ENCODE measurements around the gene TRHDE.

TRHDE gene

DNA sequence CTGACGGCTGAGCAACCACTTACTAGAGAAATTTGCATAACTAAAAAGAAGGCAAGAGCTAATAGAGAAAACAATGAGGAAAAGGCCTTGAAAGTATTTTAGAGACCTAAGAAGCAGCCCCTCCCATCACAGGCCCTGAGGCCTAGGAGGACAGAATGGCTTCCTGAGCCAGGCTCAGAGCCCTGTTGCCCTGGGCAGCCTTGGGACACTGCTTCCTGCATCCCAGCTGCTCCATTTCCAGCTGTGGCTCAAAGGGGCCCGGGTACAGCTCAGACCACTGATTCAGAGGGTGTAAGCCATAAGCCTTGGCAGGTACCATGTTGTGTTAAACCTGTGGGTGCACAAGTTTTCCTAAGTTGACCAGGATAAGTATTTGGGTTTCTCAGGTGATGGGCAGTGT is 181.4 kb downstream of the TRHDE start:
- Histone ChIP-seq H3K4me2 (no peak overlapping the region), H3K4me1 (no peaks in the 10 kb centered on the region), H3K9ac (no peak overlapping the region), H4K20me1 (no peaks in the 10 kb centered on the region), H3K36me3 (no peaks in the 10 kb centered on the region), H3K27me3 (no peaks in the 10 kb centered on the region), H3K27ac (no peak overlapping the region), H3K9me3 (peaks cover 6% of the 10 kb centered on the region), H3K4me3 (no peak overlapping the region)
- no peak for TF ChIP-seq Cebpa-rat (IDR thresholded peaks at IDR 0.05)

DNA sequence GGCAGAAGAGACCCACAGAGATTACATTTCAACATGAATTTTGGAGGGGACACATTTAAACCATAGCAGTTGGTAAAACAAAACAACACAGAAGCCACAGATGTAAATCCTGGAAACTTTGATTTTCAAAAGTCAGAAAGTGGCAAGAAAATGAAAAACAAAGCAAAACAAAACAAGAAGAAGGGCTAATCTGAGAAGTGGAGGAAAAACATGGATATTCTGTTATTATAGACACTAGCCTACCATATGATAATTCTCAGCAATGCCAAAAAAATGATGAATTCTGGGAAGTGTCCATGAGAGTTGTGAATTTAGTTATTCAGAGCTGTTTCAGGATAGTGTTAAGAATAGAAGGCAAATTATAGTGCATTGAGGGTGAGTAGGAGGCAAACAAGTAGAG is 192.3 kb downstream of the TRHDE start:
- no peak for TF ChIP-seq Cebpa-rat (IDR thresholded peaks at IDR 0.05)
- H3K27me3 ChIP-seq: no peaks in the 10 kb centered on the region
- H3K9me3 ChIP-seq: no peaks in the 10 kb centered on the region
- no peak overlapping the region for H3K4me2 ChIP-seq
- H3K4me1 ChIP-seq: no peaks in the 10 kb centered on the region
- no peaks in the 10 kb centered on the region for H4K20me1 ChIP-seq
- no peak overlapping the region for H3K9ac ChIP-seq
- H3K36me3 ChIP-seq: no peaks in the 10 kb centered on the region
- H3K4me3 ChIP-seq: no peak overlapping the region
- no peak overlapping the region for H3K27ac ChIP-seq

DNA sequence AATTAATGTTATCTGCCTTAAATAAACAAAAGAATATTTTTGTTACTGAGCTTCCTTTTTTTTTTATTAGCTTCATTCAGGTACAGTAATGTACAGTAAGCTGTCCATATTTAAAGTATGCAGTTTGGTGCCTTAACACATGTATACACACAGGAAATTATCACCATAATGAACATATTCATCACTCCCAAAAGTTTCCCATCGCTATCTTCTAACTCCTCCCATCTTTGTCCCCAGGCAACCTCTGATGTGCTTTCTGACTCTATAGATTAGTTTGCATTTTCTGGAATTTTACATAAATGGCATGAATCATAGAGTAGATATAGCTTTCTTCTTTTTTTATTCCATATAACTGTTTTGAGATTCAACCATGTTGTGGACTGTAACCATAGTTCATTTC is 193.0 kb downstream of the TRHDE start:
- Histone ChIP-seq H3K9ac (no peak overlapping the region), H3K27me3 (no peaks in the 10 kb centered on the region), H4K20me1 (no peaks in the 10 kb centered on the region), H3K27ac (no peak overlapping the region), H3K36me3 (no peaks in the 10 kb centered on the region), H3K4me1 (no peaks in the 10 kb centered on the region), H3K4me3 (no peak overlapping the region), H3K9me3 (no peaks in the 10 kb centered on the region), H3K4me2 (no peak overlapping the region)
- TF ChIP-seq Cebpa-rat (IDR thresholded peaks at IDR 0.05): no peak

DNA sequence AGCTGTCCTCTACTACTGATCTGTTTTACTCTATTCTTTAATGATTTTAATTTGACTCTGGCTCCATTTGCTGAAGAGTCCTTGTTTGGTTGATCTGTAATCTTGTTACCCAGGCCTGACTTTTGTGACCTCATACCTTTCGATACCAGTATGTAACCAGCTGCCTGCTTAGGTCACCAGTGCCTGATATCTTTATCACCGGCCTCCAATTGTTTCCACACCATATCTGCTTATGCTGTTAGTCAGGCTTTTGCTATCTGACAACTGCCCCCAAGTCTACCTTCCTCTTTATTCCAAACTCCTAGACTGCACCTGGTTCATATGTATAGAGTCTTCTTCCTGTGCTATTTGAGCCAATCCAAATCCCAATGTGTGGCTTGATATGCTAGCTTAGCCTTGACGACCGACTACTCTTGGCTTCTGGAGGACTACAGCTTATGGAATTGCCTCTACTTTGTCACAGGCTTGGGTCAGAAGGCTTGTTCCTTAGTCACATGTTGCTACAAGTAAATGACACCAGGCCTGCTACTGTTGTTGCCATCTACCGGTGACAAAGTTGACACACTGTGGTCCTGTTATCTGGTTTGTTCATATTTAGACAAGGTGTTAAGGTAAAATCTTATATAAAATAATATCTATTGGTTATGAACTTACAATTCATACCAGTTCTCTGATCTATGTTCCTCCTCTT is 193.9 kb downstream of the TRHDE start:
- no peak for TF ChIP-seq Cebpa-rat (IDR thresholded peaks at IDR 0.05)
- Histone ChIP-seq H3K27me3 (no peaks in the 10 kb centered on the region), H4K20me1 (no peaks in the 10 kb centered on the region), H3K4me2 (no peak overlapping the region), H3K4me3 (no peak overlapping the region), H3K9ac (no peak overlapping the region), H3K9me3 (no peaks in the 10 kb centered on the region), H3K36me3 (no peaks in the 10 kb centered on the region), H3K27ac (no peak overlapping the region), H3K4me1 (no peaks in the 10 kb centered on the region)

DNA sequence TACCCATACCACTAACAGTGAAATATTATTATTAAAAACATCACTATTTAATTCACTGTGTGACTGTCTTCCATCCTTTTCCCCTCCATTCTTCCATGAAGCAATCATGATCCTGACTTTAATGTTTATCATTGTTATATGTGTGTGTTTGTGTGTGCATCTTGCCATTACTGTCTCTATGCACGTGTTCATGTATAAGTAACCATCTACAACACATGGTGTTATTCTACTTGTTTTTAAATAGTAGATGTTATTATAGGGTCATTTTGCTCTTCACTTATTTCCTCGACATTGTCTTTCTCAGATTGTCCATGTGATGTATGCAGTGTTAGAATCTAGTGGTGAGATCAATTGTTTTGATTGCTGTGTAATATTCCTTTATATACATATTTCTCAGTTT is 195.8 kb downstream of the TRHDE start:
- Histone ChIP-seq H3K4me1 (no peaks in the 10 kb centered on the region), H3K9me3 (no peaks in the 10 kb centered on the region), H3K4me3 (no peak overlapping the region), H4K20me1 (no peaks in the 10 kb centered on the region), H3K27ac (no peak overlapping the region), H3K4me2 (no peak overlapping the region), H3K36me3 (no peaks in the 10 kb centered on the region), H3K27me3 (no peaks in the 10 kb centered on the region), H3K9ac (no peak overlapping the region)
- no peak for TF ChIP-seq Cebpa-rat (IDR thresholded peaks at IDR 0.05)

DNA sequence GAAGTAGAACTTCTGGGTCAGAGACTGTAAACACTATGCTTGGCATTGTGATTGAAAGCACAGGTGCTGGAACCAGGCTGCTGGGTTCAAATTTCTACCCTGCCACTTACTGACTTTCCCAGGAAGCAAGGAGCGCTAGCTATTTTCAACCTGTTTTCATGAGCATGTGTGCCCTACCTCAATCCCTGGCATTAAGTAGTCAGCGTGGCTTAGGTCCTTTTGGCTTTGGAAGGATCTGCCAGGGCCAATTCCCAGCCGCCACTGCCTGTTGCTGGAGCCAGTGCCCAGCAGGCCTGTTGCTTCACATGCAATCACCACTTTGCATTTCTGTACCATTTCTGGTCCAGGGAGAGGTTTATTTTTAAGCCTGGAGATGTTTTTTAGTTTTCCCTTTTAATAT is 196.3 kb downstream of the TRHDE start:
- no peak for TF ChIP-seq Cebpa-rat (IDR thresholded peaks at IDR 0.05)
- H3K4me3 ChIP-seq: no peak overlapping the region
- no peaks in the 10 kb centered on the region for H3K9me3 ChIP-seq
- H3K27me3 ChIP-seq: no peaks in the 10 kb centered on the region
- H3K36me3 ChIP-seq: no peaks in the 10 kb centered on the region
- H3K9ac ChIP-seq: no peak overlapping the region
- no peaks in the 10 kb centered on the region for H3K4me1 ChIP-seq
- no peak overlapping the region for H3K27ac ChIP-seq
- no peaks in the 10 kb centered on the region for H4K20me1 ChIP-seq
- no peak overlapping the region for H3K4me2 ChIP-seq

DNA sequence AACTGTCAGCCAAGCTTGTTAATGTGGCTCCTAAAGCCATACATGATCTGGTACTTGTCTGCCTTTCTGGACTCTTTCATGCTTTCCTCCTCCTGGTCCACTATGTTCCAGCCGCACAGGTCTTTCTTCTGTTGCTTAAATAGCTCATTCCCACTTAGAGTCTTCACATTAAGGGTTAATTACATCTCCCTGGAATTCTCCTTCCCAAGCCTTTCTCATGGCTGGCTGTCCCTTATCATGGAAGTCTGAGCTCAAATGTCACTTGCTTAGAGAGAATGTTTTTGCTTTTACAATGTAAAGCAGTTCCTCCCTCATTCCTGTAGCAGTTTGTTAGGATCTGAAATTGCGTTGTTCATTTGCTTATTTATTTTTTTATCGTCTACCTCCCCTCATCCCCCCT is 199.6 kb downstream of the TRHDE start:
- H3K27me3 ChIP-seq: no peaks in the 10 kb centered on the region
- TF ChIP-seq Cebpa-rat (IDR thresholded peaks at IDR 0.05): no peak
- H3K36me3 ChIP-seq: no peaks in the 10 kb centered on the region
- no peaks in the 10 kb centered on the region for H4K20me1 ChIP-seq
- H3K9me3 ChIP-seq: no peaks in the 10 kb centered on the region
- H3K4me3 ChIP-seq: no peak overlapping the region
- H3K4me2 ChIP-seq: no peak overlapping the region
- H3K4me1 ChIP-seq: no peaks in the 10 kb centered on the region
- no peak overlapping the region for H3K27ac ChIP-seq
- H3K9ac ChIP-seq: no peak overlapping the region

DNA sequence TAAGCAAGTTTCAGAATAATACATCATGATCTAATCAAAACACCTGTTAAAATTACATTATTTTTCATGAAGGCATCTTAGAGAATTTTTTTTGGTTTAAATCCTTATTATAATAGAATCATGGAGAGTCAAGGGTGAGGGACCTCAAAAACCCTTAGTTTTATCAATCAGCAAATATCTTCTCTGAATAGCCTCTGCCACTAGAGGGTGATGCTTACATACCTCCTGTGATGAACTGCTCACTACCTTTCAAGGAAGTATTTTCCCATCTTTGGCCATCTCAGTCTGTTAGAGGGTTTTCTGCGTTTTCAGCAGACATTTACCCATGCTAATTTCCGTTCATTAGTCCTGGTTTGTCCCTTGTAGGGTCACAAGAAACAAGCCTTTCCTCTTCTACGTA is 200.2 kb downstream of the TRHDE start:
- H4K20me1 ChIP-seq: no peaks in the 10 kb centered on the region
- H3K4me1 ChIP-seq: no peaks in the 10 kb centered on the region
- H3K36me3 ChIP-seq: no peaks in the 10 kb centered on the region
- no peaks in the 10 kb centered on the region for H3K9me3 ChIP-seq
- H3K4me3 ChIP-seq: no peak overlapping the region
- H3K9ac ChIP-seq: no peak overlapping the region
- H3K27me3 ChIP-seq: no peaks in the 10 kb centered on the region
- no peak overlapping the region for H3K27ac ChIP-seq
- H3K4me2 ChIP-seq: no peak overlapping the region
- TF ChIP-seq Cebpa-rat (IDR thresholded peaks at IDR 0.05): no peak

DNA sequence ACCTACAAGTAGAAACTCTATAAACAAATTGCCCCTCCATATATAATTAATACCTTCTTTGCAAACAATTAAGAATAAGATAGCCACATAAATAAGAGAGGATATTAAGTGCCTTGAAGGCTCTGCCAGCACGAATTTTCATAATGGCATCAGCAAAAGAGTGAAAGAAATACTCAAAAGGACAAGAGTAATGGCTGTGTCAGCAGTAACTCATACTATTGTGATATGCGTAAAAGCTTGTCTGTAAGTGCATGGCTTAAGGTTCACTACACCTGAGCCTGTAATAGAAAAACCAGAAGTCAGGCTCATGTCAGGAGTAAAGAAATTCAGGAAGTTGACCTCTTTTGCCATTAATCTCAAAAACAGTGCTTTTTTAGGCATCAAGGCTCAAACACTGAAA is 204.1 kb downstream of the TRHDE start:
- H3K4me2 ChIP-seq: no peak overlapping the region
- H4K20me1 ChIP-seq: no peaks in the 10 kb centered on the region
- no peak overlapping the region for H3K27ac ChIP-seq
- no peaks in the 10 kb centered on the region for H3K9me3 ChIP-seq
- TF ChIP-seq Cebpa-rat (IDR thresholded peaks at IDR 0.05): no peak
- H3K36me3 ChIP-seq: no peaks in the 10 kb centered on the region
- no peak overlapping the region for H3K4me3 ChIP-seq
- H3K27me3 ChIP-seq: no peaks in the 10 kb centered on the region
- no peak overlapping the region for H3K9ac ChIP-seq
- no peaks in the 10 kb centered on the region for H3K4me1 ChIP-seq

DNA sequence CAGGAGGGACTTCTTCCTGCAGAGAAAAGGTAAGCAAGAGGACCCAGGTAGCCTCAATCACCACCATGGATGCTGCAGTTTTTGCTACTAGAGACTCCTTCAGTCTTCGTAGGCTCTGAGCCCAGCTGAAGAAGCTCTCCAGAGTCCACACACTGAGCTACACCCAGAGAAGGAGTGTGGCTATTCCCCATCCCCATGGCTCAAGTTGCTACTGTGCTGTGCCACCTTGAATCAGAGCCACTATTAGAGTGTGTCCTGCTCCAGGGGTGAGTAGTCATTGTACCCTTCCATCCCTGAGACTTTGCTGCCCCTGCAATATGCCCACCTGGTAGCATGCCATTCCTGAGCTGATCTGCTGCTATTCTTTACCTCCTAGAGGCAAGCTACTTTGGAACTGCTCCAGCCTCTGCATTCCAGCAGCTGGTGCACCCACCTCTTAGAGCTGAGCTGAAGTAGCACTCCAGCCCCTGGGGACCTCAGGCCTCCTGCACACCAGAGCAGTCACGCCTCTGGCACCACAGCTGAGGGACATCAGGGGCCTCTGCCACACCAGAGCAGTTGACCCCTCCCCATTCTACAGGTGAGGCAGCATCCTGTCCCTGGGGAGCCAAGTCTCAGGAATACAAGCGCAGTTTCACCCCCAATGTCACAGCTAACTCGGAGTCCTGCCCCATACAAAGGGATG is 213.0 kb downstream of the TRHDE start:
- no peaks in the 10 kb centered on the region for H4K20me1 ChIP-seq
- no peak for TF ChIP-seq Cebpa-rat (IDR thresholded peaks at IDR 0.05)
- no peaks in the 10 kb centered on the region for H3K4me1 ChIP-seq
- H3K27me3 ChIP-seq: no peaks in the 10 kb centered on the region
- H3K36me3 ChIP-seq: no peaks in the 10 kb centered on the region
- H3K4me3 ChIP-seq: no peak overlapping the region
- H3K9ac ChIP-seq: no peak overlapping the region
- no peaks in the 10 kb centered on the region for H3K9me3 ChIP-seq
- no peak overlapping the region for H3K4me2 ChIP-seq
- no peak overlapping the region for H3K27ac ChIP-seq
